Liver (tissue), 9 donors: ENCODE results near the gene DFFB. TPM values are rescaled to one million over a fixed set of nuclear protein-coding genes. Genes with fewer than 3 reads are reported as not detected.

Source experiments
- DNase-seq: peaks from one replicate; pipeline ENCODE4 v3.0.0-alpha.2; 2017; ENCODE audit warnings: low spot score
- H3K27ac ChIP-seq, 2 donors: one replicate each; pipeline ENCODE4 v1.7.0; 2013; ENCODE audit warnings: inconsistent platforms in 2 of 2, low read length in 2 of 2, control low read depth in 1 of 2, low read depth in 1 of 2, mild to moderate bottlenecking in 1 of 2
- H3K27me3 ChIP-seq, 4 donors: one replicate each; pipeline versions ENCODE4 v1.6.1 to v1.7.0; 2013; ENCODE audit warnings: low read length in 3 of 4, inconsistent platforms in 1 of 4, mild to moderate bottlenecking in 1 of 4, moderate library complexity in 1 of 4; ENCODE audit not compliant: control insufficient read depth in 4 of 4, insufficient read depth in 4 of 4
- H3K36me3 ChIP-seq, 4 donors: one replicate each; pipeline versions ENCODE4 v1.6.1 to v1.7.0; 2013; ENCODE audit warnings: low read length in 3 of 4, mild to moderate bottlenecking in 3 of 4, low read depth in 1 of 4, moderate library complexity in 1 of 4; ENCODE audit not compliant: control insufficient read depth in 4 of 4, insufficient read depth in 3 of 4
- H3K4me1 ChIP-seq, 4 donors: one replicate each; pipeline versions ENCODE4 v1.6.1 to v1.7.0; 2013; ENCODE audit warnings: low read length in 3 of 4, mild to moderate bottlenecking in 3 of 4, moderate library complexity in 1 of 4; ENCODE audit not compliant: control insufficient read depth in 4 of 4, insufficient read depth in 4 of 4
- H3K4me3 ChIP-seq, 3 donors: one replicate each; pipeline versions ENCODE4 v1.6.1 to v1.7.0; 2013; ENCODE audit warnings: low read length in 3 of 3, control low read depth in 1 of 3, low read depth in 1 of 3, mild to moderate bottlenecking in 1 of 3
- H3K9ac ChIP-seq, 2 donors: one replicate each; pipeline ENCODE4 v1.7.0; 2013; ENCODE audit warnings: low read length in 2 of 2, mild to moderate bottlenecking in 2 of 2, moderate library complexity in 2 of 2, control low read depth in 1 of 2, low read depth in 1 of 2
- H3K9me3 ChIP-seq, 4 donors: one replicate each; pipeline versions ENCODE4 v1.6.1 to v1.7.0; 2013; ENCODE audit warnings: low read length in 3 of 4; ENCODE audit not compliant: control insufficient read depth in 4 of 4
- EGR1 ChIP-seq, 2 donors: IDR thresholded peaks; 2 replicates each; pipeline ENCODE4 v1.6.1; 2016 to 2018; ENCODE audit warnings: antibody characterized with exemption in 2 of 2, low read depth in 2 of 2
- FOXA1 ChIP-seq: IDR thresholded peaks from 2 replicates; pipeline ENCODE4 v1.6.1; 2016; ENCODE audit warnings: antibody characterized with exemption
- FOXA2 ChIP-seq: IDR thresholded peaks from 2 replicates; pipeline ENCODE4 v1.6.1; 2016; ENCODE audit warnings: antibody characterized with exemption
- GABPA ChIP-seq, 2 donors: IDR thresholded peaks in 1 of 2; conservative IDR thresholded peaks in 1 of 2; 2 replicates each; pipeline ENCODE4 v1.6.1; 2016; ENCODE audit warnings: antibody characterized with exemption in 2 of 2, mild to moderate bottlenecking in 1 of 2, moderate library complexity in 1 of 2
- HNF4A ChIP-seq, 2 donors: conservative IDR thresholded peaks; 2 replicates each; pipeline ENCODE4 v1.6.1; 2016; ENCODE audit warnings: antibody characterized with exemption in 2 of 2, mild to moderate bottlenecking in 2 of 2
- HNF4G ChIP-seq: IDR thresholded peaks from 2 replicates; pipeline ENCODE4 v1.6.1; 2016; ENCODE audit warnings: antibody characterized with exemption
- JUND ChIP-seq, 2 donors: IDR thresholded peaks; 2 replicates each; pipeline ENCODE4 v1.6.1; 2016; ENCODE audit warnings: antibody characterized with exemption in 2 of 2
- NR2F2 ChIP-seq: IDR thresholded peaks from 2 replicates; pipeline ENCODE4 v1.6.1; 2016; ENCODE audit warnings: antibody characterized with exemption
- RAD21 ChIP-seq, 2 donors: IDR thresholded peaks; 2 replicates each; pipeline ENCODE4 v1.6.1; 2016; ENCODE audit warnings: antibody characterized with exemption in 2 of 2, mild to moderate bottlenecking in 2 of 2
- RXRA ChIP-seq, 2 donors: IDR thresholded peaks; 2 replicates each; pipeline ENCODE4 v1.6.1; 2017 to 2018; ENCODE audit warnings: antibody characterized with exemption in 2 of 2, mild to moderate bottlenecking in 1 of 2
- SP1 ChIP-seq: IDR thresholded peaks from 2 replicates; pipeline ENCODE4 v1.6.1; 2018; ENCODE audit warnings: antibody characterized with exemption, mild to moderate bottlenecking
- TAF1 ChIP-seq: conservative IDR thresholded peaks from 2 replicates; pipeline ENCODE4 v1.6.1; 2016; ENCODE audit warnings: antibody characterized with exemption, mild to moderate bottlenecking
- YY1 ChIP-seq: IDR thresholded peaks from 2 replicates; pipeline ENCODE4 v1.6.1; 2016; ENCODE audit warnings: antibody characterized with exemption, mild to moderate bottlenecking
- WGBS: extraction: QIAGEN DNeasy Blood & Tissue Kit; methylation state at CpG from one replicate; pipeline ENCODE4 v1.1.7; 2013; 5-methylcytosine and 5-hydroxymethylcytosine counted together
- polyA plus RNA-seq, 2 donors: library from polyadenylated mRNA; stranded (reverse) in 1 of 2; unstranded in 1 of 2; fragments of 200-250 nt in 1 of 2; fragments of >200 nt in 1 of 2; fragmentation: Nextera tagmentation in 1 of 2; extraction: Ambion mirVana in 1 of 2; gene quantifications; one replicate each; pipeline versions ENCODE4 v1.2.1 to v1.2.3, GENCODE V29; 2013 to 2015
- total RNA-seq, 2 donors: library from RNA; depleted of rRNA; stranded (reverse); fragments of >200 nt; gene quantifications; one replicate each; pipeline ENCODE4 v1.2.3, GENCODE V29; 2014
- TF ChIP-seq, protein P1 (sequence below): fragments of 150-350 bp; IDR thresholded peaks from 2 replicates; pipeline ENCODE4 v1.5.1; 2017; ENCODE audit warnings: improper control_type of control experiment, low read depth, low read length; ENCODE audit not compliant: missing input control
- TF ChIP-seq, protein P2 (sequence below): IDR thresholded peaks from 2 replicates; pipeline ENCODE4 v1.6.1; 2016; ENCODE audit warnings: antibody characterized with exemption
- TF ChIP-seq, protein P3 (sequence below): IDR thresholded peaks from 2 replicates; pipeline ENCODE4 v1.6.1; 2016; ENCODE audit warnings: antibody characterized with exemption
- TF ChIP-seq, protein P4 (sequence below): IDR thresholded peaks from 2 replicates; pipeline ENCODE4 v1.6.1; 2016; ENCODE audit warnings: antibody characterized with exemption
- TF ChIP-seq, protein P5 (sequence below): IDR thresholded peaks from 2 replicates; pipeline ENCODE4 v1.6.1; 2016; ENCODE audit warnings: antibody characterized with exemption, mild to moderate bottlenecking
- donor health status: healthy.
- donor health status: healthy.
- donor health status: healthy.
- donor health status: healthy.
- donor health status: healthy.

The DFFB gene
- total and polyA plus RNA-seq, 4 donors: 0.92 to 6.1 (median 2.9) TPM

DNA sequence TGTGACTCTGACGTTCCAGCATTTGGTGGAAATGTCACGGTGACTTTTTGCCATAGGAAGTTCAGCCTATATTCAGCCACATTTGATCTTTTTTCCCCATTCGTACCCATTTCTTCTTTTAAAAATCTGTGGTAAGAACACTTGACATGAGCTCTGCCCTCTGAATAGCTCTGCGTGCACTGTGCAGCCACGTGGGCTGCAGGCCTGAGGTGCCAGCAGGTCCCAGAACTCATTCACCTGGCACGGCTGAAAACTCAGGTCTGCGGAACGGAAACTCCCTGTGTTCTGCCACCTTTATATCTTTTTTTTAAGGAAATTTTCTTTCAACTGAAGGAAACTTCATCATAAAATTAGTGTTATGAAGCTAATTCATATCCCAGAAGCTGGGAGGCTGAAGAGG is 28.9 kb upstream of the DFFB start:
- TF ChIP-seq FOXA1 (no peak), NR2F2 (no peak), SP1 (no peak), EGR1 (IDR thresholded peaks at IDR 0.05; ENCODE audit: low read depth in 2 of 2) (no peak), GABPA (IDR thresholded peaks at IDR 0.05 in 1 of 2, conservative IDR thresholded peaks at IDR 0.05 in 1 of 2) (no peak), HNF4G (no peak), FOXA2 (no peak), HNF4A (conservative IDR thresholded peaks at IDR 0.05) (no peak), TAF1 (no peak), YY1 (no peak), RXRA (IDR thresholded peaks at IDR 0.05) (no peak), JUND (IDR thresholded peaks at IDR 0.05) (no peak), RAD21 (IDR thresholded peaks at IDR 0.05) (no peak)
- TF ChIP-seq, protein P1, sequence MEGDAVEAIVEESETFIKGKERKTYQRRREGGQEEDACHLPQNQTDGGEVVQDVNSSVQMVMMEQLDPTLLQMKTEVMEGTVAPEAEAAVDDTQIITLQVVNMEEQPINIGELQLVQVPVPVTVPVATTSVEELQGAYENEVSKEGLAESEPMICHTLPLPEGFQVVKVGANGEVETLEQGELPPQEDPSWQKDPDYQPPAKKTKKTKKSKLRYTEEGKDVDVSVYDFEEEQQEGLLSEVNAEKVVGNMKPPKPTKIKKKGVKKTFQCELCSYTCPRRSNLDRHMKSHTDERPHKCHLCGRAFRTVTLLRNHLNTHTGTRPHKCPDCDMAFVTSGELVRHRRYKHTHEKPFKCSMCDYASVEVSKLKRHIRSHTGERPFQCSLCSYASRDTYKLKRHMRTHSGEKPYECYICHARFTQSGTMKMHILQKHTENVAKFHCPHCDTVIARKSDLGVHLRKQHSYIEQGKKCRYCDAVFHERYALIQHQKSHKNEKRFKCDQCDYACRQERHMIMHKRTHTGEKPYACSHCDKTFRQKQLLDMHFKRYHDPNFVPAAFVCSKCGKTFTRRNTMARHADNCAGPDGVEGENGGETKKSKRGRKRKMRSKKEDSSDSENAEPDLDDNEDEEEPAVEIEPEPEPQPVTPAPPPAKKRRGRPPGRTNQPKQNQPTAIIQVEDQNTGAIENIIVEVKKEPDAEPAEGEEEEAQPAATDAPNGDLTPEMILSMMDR: no peak
- TF ChIP-seq, protein P2, sequence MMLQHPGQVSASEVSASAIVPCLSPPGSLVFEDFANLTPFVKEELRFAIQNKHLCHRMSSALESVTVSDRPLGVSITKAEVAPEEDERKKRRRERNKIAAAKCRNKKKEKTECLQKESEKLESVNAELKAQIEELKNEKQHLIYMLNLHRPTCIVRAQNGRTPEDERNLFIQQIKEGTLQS: no peak
- TF ChIP-seq, protein P3, sequence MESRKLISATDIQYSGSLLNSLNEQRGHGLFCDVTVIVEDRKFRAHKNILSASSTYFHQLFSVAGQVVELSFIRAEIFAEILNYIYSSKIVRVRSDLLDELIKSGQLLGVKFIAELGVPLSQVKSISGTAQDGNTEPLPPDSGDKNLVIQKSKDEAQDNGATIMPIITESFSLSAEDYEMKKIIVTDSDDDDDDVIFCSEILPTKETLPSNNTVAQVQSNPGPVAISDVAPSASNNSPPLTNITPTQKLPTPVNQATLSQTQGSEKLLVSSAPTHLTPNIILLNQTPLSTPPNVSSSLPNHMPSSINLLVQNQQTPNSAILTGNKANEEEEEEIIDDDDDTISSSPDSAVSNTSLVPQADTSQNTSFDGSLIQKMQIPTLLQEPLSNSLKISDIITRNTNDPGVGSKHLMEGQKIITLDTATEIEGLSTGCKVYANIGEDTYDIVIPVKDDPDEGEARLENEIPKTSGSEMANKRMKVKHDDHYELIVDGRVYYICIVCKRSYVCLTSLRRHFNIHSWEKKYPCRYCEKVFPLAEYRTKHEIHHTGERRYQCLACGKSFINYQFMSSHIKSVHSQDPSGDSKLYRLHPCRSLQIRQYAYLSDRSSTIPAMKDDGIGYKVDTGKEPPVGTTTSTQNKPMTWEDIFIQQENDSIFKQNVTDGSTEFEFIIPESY: no peak
- TF ChIP-seq, protein P4, sequence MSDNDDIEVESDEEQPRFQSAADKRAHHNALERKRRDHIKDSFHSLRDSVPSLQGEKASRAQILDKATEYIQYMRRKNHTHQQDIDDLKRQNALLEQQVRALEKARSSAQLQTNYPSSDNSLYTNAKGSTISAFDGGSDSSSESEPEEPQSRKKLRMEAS: no peak
- TF ChIP-seq, protein P5, sequence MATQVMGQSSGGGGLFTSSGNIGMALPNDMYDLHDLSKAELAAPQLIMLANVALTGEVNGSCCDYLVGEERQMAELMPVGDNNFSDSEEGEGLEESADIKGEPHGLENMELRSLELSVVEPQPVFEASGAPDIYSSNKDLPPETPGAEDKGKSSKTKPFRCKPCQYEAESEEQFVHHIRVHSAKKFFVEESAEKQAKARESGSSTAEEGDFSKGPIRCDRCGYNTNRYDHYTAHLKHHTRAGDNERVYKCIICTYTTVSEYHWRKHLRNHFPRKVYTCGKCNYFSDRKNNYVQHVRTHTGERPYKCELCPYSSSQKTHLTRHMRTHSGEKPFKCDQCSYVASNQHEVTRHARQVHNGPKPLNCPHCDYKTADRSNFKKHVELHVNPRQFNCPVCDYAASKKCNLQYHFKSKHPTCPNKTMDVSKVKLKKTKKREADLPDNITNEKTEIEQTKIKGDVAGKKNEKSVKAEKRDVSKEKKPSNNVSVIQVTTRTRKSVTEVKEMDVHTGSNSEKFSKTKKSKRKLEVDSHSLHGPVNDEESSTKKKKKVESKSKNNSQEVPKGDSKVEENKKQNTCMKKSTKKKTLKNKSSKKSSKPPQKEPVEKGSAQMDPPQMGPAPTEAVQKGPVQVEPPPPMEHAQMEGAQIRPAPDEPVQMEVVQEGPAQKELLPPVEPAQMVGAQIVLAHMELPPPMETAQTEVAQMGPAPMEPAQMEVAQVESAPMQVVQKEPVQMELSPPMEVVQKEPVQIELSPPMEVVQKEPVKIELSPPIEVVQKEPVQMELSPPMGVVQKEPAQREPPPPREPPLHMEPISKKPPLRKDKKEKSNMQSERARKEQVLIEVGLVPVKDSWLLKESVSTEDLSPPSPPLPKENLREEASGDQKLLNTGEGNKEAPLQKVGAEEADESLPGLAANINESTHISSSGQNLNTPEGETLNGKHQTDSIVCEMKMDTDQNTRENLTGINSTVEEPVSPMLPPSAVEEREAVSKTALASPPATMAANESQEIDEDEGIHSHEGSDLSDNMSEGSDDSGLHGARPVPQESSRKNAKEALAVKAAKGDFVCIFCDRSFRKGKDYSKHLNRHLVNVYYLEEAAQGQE: no peak
- no peak overlapping the region for H3K9ac ChIP-seq
- H3K9me3 ChIP-seq: no peaks in the 10 kb centered on the region
- 95% methylated on average over 8 of the region's 8 CpGs for WGBS
- no peak overlapping the region for H3K4me3 ChIP-seq
- H3K4me1 ChIP-seq: no peaks in the 10 kb centered on the region
- H3K36me3 ChIP-seq: peaks cover 13 to 80% (median 50%) of the 10 kb centered on the region in 4 donors
- no peak overlapping the region for H3K27ac ChIP-seq
- no peak for DNase-seq
- H3K27me3 ChIP-seq: no peaks in the 10 kb centered on the region
